AG04449 (cell line): ENCODE measurements around the gene NISCH.
"Not testable (repeated sequence)": the region's sequence is repeated elsewhere in the genome, so short reads cannot be mapped to it uniquely, and the experiment has no call there.

Source experiments
- CTCF ChIA-PET: fragments of 350-600 bp; formaldehyde crosslinking; extraction: SDS; loops from one replicate; lab custom pipeline; 2021; ENCODE audit warnings: antibody characterized with exemption; lab: Yijun Ruan, JAX
- POLR2A ChIA-PET: fragments of 400-600, 350-600 bp; formaldehyde crosslinking; extraction: SDS; loops from one replicate; lab custom pipeline; 2020; ENCODE audit warnings: antibody characterized with exemption, inconsistent platforms; lab: Yijun Ruan, JAX
- DNase-seq: peaks from one replicate; pipeline ENCODE4 v3.0.0-alpha.2; 2010; ENCODE audit warnings: low read depth, low spot score
- H3K4me3 ChIP-seq: 2 replicates; pipeline ENCODE4 v1.5.1; 2011; ENCODE audit warnings: low read depth, mild to moderate bottlenecking, control low read depth, low read length
- TF ChIP-seq, protein P1 (sequence below): IDR thresholded peaks from one replicate; pipeline ENCODE4 v1.5.1; 2011; ENCODE audit warnings: mild to moderate bottlenecking, moderate library complexity, low read length, control low read depth, inconsistent platforms; ENCODE audit not compliant: insufficient read depth; ENCODE audit errors: missing control alignments

The NISCH gene

DNA sequence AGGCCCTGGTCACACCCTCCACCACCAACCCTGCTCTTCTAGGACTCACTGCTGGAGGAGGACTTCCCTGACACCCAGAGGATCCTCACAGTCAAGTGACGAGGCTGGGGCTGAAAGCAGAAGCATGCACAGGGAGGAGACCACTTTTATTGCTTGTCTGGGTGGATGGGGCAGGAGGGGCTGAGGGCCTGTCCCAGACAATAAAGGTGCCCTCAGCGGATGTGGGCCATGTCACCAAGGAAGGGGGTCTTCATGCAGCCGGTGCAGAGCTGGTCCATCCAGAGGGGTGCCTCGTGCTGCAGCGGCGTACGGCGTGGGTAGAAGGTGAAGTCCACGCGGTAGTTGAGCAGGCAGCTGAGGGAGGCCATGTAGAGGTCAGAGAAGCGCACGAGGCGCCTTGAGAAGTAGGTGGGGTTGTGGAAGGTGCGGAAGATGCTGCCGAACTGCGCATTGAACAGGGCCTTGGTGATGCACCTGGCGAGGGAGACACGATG is 68.9 kb downstream of the NISCH start:
- ChIA-PET CTCF (no interaction called here), POLR2A (no interaction called here)
- no peak for DNase-seq
- H3K4me3 ChIP-seq = no peak overlapping the region
- TF ChIP-seq, protein P1, sequence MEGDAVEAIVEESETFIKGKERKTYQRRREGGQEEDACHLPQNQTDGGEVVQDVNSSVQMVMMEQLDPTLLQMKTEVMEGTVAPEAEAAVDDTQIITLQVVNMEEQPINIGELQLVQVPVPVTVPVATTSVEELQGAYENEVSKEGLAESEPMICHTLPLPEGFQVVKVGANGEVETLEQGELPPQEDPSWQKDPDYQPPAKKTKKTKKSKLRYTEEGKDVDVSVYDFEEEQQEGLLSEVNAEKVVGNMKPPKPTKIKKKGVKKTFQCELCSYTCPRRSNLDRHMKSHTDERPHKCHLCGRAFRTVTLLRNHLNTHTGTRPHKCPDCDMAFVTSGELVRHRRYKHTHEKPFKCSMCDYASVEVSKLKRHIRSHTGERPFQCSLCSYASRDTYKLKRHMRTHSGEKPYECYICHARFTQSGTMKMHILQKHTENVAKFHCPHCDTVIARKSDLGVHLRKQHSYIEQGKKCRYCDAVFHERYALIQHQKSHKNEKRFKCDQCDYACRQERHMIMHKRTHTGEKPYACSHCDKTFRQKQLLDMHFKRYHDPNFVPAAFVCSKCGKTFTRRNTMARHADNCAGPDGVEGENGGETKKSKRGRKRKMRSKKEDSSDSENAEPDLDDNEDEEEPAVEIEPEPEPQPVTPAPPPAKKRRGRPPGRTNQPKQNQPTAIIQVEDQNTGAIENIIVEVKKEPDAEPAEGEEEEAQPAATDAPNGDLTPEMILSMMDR = no peak

DNA sequence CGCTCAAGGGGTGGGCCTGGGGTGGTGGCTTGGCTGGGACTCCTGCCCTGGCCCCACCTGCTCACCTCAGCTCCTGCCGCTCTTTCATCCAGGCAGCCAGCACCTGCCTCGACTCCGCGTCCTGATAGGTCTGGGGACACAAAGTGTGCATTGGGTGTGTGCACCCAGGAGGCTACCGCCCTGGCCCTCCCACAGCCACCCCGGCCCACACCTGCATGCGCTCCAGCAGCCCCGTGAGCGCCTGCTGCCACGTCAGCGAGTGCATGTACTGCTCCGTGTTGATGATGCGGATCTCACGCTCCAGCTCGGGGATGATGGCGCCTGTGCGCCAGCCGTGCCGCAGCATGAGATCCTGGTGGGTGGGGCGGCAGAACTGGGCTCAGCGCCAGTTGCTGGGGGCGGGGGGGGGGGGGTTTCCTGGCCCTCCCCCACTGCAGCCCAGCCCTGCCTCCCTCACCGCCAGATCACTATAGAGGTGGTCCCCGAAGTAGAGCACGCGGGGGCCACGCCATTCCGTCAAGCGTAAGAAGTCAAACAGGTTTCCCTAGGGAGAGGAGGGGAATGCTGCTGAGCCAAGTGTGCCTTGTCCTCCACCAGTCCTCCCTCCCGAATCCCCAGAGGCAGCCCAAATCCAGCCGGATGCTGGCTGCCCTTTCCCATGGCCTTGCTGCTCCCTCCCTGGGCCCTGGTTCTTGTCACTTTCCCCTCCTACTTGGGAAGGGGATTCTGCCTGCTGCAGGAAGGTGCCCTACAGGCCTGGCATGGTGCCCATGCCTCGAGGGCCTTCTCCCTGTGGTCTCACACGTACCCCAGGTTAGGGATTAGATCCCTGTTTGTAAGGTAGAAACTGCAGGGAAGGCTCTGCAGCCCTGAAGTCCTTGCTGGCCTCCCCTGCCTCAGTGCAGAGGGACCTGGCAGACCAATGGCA is 69.6 kb downstream of the NISCH start:
- ChIA-PET POLR2A (no interaction called here), CTCF (no interaction called here)
- TF ChIP-seq, protein P1 = no peak
- DNase-seq = no peak
- H3K4me3 ChIP-seq = no peak overlapping the region

DNA sequence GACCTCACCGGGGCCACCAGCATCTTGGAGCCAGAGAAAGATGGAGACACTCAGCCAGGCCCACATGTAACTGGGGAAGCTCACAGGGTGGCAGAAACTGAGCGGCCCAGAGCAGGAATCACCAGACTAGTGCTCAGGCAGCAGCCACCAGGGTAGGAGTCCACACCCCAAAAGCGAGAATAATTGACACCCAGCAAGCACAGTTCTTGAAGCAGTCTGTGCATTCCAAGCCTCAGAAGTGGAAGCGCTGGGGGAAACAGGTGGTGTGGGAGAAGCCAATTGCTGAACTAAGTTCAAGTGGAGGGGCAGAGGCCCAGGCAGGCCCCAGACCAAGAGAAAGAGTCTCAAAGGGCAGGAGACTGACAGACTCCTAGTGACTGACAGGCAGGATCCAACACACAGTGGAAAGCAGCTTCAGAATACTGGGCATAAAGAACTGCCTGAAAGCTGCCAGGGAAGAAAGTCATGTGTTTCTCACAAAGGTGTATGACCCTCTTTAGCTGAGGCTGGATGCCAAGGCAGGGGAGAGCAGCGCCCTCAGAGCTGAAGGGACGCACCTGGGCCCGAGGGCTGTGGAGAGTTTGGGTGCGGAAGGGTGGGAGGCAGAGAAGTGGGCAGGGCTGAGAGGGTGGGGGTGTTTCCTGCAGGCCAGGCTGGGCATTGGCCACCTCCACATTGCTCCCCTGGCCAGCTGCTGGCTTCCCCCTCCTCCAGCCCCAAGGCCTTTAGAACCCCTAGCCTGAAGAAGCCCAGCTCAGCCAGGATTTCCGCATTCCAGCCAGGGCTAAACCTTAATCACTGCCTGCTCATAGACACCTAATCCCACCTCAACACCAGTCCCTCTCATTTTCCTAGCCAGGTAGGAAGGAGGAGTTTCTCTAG is 70.5 kb downstream of the NISCH start:
- CTCF ChIA-PET = no interaction called here
- DNase-seq = no peak
- POLR2A ChIA-PET = interaction anchor here (0.8 kb wide), 1 partner anchor 10 kb away, joined by 3 read pairs; no protein-coding TSS in a partner anchor
- H3K4me3 ChIP-seq = no peak overlapping the region
- TF ChIP-seq, protein P1 = no peak

DNA sequence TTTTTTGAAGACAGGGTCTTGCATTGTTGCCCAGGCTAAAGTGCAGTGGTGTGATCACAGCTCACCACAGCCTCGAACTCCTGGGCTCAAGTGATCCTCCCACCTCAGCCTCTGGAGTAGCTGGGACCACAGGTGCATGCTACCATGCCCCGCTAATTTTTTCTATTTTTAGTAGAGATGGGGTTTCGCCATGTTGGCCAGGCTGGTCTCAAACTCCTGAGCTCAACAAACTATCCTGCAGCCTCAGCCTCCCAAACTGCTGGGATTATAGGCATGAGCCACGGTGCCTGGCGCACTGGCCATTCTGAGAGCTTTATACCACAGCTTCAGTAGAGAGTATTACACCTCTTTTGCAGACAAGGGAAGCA is 71.3 kb downstream of the NISCH start:
- DNase-seq, CTCF ChIA-PET, H3K4me3 ChIP-seq: not testable (repeated sequence)
- POLR2A ChIA-PET = interaction anchor here (0.8 kb wide), 1 partner anchor 9 kb away, joined by 3 read pairs; no protein-coding TSS in a partner anchor

DNA sequence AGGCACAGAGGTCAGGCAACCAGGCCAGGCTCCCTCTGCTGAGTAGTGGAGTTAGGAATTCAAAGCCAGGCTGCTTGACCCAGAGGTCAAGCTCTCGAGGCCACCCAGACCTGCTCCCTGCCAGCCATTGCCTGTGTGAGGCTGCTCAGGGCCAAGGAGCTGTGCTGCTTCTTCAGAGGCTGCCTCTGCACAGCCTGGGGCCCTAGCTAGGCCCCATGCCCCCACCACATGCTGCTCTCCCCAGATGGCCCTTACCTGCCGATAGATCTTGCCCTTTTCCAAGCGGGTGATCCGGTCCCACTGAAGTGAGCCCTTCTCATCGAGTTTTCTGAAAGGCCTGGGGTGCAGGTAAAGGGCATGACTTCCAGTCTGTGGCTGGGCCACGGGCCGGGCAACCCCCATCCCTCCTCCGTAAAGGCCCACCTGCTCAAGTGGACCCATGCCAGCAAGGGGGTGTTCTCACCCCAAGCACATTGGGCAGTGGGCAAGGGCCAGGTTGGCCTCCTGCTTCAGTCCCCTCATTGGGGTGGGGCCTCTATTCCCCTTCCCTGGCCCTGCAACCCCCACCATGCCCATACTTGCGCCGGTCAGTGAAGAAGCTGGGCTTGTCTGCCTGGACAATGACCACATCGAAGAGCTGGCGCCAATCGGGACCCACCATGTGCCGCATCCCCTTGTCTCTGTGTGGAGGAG is 71.8 kb downstream of the NISCH start:
- no peak overlapping the region for H3K4me3 ChIP-seq
- ChIA-PET POLR2A (no interaction called here), CTCF (no interaction called here)
- no peak for DNase-seq
- TF ChIP-seq, protein P1 = no peak
